NT2/D1 (cell line): ENCODE results near the gene PHTF1.

Experiments used
- DNase-seq: peaks from one replicate; pipeline ENCODE4 v3.0.0-alpha.2; 2011; ENCODE audit warnings: low read depth, low spot score
- H3K27me3 ChIP-seq: 2 replicates; pipeline ENCODE4 v1.6.0; 2011; ENCODE audit warnings: mild to moderate bottlenecking; ENCODE audit not compliant: insufficient read length, insufficient read depth
- H3K36me3 ChIP-seq: 2 replicates; pipeline ENCODE4 v1.6.1; 2011; ENCODE audit warnings: mild to moderate bottlenecking, low read length, mixed read lengths; ENCODE audit not compliant: insufficient read depth, insufficient read length
- H3K4me1 ChIP-seq: 2 replicates; pipeline ENCODE4 v1.5.1; 2011; ENCODE audit not compliant: insufficient read depth, insufficient read length
- H3K4me3 ChIP-seq: 2 replicates; pipeline ENCODE4 v1.5.1; 2011; ENCODE audit warnings: low read depth; ENCODE audit not compliant: insufficient read length
- H3K9ac ChIP-seq: 2 replicates; pipeline ENCODE4 v1.6.0; 2011; ENCODE audit warnings: low read depth; ENCODE audit not compliant: insufficient read length
- H3K9me3 ChIP-seq: 2 replicates; pipeline ENCODE4 v1.5.1; 2011; ENCODE audit warnings: mild to moderate bottlenecking, low read length; ENCODE audit not compliant: insufficient read depth
- SUZ12 ChIP-seq: IDR thresholded peaks from 2 replicates; pipeline ENCODE4 v1.6.1; 2011; ENCODE audit not compliant: insufficient read length, insufficient read depth; ENCODE audit errors: extremely low read depth
- YY1 ChIP-seq: IDR thresholded peaks from 2 replicates; pipeline ENCODE4 v1.6.1; 2011; ENCODE audit not compliant: insufficient read length, insufficient read depth
- ZNF274 ChIP-seq: IDR thresholded peaks from 2 replicates; pipeline ENCODE4 v1.6.1; 2011; ENCODE audit warnings: mild to moderate bottlenecking, low read depth, low read length

The PHTF1 gene

GRCh38 chr1:113648478-113648877 lies 110.8 kb downstream of the PHTF1 start:
- H3K4me1 ChIP-seq = no peaks in the 10 kb centered on the region
- no peak overlapping the region for H3K4me3 ChIP-seq
- no peaks in the 10 kb centered on the region for H3K9me3 ChIP-seq
- H3K27me3 ChIP-seq = no peaks in the 10 kb centered on the region
- no peaks in the 10 kb centered on the region for H3K36me3 ChIP-seq
- H3K9ac ChIP-seq = no peak overlapping the region
- TF ChIP-seq SUZ12 (no peak), YY1 (no peak), ZNF274 (no peak)
- no peak for DNase-seq

GRCh38 chr1:113647164-113647563 lies 112.1 kb downstream of the PHTF1 start:
- H3K4me3 ChIP-seq = no peak overlapping the region
- H3K27me3 ChIP-seq = no peaks in the 10 kb centered on the region
- no peaks in the 10 kb centered on the region for H3K4me1 ChIP-seq
- no peak for DNase-seq
- no peak overlapping the region for H3K9ac ChIP-seq
- no peaks in the 10 kb centered on the region for H3K36me3 ChIP-seq
- no peaks in the 10 kb centered on the region for H3K9me3 ChIP-seq
- TF ChIP-seq ZNF274 = no peak
- TF ChIP-seq YY1 = no peak
- TF ChIP-seq SUZ12 = no peak
